ENCODE results near the gene PALD1.

Gene PALD1

DNA sequence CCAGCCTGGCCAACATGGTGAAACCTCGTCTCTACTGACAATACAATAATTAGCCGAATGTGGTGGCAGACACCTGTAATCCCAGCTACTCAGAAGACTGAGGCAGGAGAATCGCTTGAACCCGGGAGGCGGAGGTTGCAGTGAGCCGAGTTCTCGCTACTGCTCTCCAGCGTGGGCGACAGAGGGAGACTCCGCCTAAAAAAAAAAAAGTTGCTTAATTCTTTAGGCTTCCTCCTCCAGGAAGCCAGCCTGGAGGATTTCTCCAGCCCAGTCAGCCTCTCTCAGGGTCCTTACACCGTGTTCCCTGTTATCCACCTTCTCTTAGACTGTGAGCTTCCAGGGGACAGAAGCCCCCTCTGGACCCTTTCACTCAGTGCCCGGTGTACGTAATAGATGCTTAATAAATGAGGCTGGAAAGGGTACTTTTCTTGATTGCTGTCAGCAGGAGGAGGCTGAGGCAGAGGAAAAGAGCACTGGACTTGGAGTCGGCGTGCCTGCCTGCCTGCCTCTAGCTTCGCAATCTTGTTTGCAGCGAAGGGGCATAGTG is 20.7 kb upstream of the PALD1 start:
- no peak for DNase-seq (ENCODE audit: low spot score)

DNA sequence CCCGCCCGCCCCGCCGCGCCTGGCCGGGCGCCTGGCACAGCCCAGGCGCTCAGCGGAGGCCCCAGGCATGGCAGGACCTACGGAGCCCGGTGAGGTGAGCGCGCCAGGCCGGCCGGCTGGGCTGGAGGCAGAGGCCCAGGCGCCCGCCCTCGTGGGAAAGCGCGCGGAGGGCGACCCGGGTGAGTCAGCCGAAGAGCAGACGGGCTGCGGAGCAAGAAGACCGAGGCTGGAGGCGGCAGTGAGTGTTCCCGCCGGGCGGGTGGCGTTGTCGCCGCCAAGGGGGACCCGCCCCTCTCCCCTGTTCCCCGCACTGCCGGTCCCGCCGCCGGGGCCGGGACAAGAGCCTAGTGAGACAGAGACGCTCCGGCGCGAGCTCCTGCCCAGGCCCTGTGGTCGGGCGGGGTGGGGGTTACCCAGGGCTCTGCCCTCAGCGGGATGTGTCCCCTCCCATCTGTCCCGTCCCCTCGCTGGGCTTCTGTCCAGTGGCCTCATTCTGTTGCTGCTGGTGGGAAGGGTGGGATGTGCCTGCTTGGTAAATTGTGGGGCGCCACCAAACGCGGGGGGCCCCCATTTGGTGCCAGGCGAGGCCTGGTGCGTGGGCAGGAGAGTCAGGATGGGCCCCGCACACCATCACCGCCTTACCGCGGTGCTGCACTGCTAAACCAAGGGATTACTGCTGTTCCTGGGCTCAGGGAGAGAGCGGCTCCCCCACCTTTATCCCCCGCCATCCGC is 20.1 kb upstream of the PALD1 start:
- DNase-seq (ENCODE audit: low spot score): peak; percentile 95

DNA sequence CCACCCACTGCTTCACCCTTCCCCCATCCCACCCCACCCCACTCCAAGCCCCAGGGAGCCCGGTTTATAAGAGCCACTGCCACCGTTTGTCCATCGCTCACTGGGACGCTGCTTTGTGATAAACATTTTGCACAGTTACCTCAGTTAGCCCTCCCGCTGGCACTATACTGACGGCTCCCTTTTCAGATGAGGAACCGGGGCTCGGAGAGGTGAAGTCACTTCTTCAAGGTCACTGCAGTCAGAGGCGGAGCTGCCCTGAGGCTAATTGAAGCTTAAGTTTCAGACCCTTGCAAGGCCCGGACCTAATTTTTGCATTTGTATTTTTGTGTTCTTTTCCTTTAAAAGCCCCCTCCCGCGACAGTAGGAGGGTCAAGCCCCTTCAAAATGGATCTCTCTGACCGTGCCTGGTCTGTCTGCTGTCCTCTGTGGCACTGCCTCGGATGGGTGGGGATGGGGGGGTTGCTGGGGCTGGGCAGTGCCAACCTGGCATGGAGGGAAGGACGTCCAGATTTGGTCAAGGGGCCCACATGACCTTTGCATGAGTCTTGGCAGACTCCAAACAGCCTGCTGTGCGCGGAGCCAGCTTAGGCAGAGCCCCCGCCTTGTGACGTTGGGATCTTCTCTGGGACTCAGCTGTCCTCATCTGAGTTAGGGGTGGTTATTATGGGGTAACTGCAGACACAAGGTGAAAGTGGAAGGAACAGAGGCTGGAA is 19.4 kb upstream of the PALD1 start:
- no peak for DNase-seq (ENCODE audit: low spot score)

DNA sequence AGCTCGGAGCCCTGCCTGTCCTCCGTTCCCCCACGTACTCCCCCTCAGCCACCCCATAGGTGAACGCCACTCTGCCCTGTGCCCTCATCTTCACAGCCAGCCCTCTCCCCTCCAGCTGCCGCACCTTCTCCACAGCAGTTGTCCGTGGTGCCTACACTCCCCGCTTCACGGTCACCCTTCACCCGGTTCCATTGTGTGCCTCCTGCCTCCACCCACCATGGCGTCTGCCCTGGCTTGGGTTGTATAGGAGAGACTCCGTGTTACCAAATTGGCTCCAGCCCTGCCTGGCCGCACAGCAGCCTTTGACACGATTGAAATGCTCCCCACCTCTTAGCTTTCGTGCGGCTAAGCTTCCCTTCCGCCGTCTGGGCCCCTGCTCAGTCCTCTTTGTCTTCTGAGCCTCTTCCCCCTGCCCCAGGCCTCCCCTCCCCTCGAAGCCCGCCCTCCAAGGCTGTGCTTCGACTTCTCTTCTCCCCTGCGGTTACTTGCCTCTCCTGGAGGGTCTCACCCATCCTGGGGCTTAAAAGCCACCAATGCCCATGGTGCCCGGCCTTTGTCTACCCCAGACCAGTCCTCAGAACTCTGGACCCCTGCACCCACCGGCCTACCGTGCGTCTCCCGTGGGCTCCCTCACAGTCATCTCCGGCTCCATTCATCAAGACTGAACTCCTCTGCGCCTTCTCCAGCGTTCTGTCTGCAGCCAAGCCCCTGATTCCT is 18.6 kb upstream of the PALD1 start:
- DNase-seq (ENCODE audit: low spot score): no peak

DNA sequence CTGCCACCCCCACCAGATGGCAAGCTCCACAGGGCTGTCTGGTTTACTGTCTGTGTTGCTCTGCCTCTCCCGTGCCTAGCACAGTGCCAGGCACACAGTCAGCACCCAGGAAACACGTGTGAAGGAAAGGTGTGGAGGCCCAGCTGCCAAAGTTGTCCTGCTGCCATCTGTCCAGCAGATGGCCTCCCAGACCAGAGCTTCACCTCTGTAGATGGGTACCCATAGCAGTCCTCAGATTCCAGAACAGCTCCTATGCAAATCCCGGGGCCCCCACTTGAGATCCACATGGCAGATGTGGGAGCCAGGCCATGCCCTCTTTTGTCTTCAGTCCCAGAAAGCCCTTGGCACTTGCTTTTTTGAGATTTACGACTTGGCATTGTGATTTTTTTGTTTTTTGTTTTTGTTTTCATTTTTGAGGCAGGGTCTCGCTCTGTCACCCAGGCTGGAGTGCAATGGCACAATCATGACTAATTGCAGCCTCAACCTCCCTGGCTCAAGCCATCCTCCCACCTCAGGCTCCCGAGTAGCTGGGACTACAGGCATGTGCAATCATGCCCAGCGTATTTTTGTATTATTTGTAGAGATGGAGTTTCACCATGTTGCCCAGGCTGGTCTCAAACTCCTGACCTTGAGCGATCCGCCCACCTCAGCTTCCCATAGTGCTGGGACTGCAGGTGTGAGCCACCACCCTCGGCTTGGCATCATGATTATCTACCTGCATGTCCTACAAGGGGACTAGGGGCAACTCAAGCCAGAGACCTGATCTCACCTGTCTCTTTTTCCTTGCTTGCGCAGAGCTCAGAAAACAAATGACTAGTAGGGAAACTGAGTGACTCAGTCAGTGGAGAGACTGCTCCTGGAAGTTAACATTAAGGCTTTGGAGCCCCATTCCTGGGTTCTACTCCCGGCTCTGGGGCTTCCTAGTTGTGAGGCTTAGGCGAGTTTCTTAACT is 16.9 kb upstream of the PALD1 start:
- DNase-seq (ENCODE audit: low spot score): peak; percentile 79

DNA sequence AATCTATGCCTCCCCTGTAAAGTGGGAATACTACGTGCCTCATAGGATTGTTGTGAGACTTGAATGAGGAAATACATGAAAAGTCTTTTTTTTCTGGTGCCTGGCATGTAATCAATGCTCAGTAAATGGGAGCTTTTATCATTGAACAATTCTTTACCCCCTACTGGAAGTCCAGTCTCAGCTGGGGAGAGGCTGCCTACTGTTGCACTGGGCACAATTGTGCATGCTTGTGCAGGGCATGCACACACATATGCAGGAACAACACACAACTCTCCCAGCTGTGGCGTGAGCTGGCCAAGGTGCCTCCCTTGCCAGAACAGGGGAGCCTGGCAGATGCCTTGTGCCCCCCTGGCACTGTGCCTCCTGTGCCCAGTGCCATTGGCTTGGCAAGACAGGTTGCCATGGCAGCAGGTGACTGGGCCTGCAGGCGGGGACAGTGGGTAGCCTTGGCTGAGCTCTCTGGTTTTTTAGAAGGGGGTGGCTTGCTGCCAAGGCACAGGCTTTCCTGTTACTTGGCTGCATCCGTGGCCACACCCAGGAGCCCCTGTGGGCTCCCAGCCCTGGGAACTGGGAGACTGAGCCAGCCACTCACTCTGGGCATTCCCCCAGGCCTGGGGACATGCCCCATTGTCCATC is 16.1 kb upstream of the PALD1 start:
- peak; percentile 64 for DNase-seq (ENCODE audit: low spot score)

- no peak for DNase-seq (ENCODE audit: low spot score)
These were observed 13.3 kb upstream of the PALD1 start for GRCh38 chr10:70465278-70465677.

GRCh38 chr10:70465832-70466231 is 12.7 kb upstream of the PALD1 start:
- DNase-seq (ENCODE audit: low spot score): no peak

DNA sequence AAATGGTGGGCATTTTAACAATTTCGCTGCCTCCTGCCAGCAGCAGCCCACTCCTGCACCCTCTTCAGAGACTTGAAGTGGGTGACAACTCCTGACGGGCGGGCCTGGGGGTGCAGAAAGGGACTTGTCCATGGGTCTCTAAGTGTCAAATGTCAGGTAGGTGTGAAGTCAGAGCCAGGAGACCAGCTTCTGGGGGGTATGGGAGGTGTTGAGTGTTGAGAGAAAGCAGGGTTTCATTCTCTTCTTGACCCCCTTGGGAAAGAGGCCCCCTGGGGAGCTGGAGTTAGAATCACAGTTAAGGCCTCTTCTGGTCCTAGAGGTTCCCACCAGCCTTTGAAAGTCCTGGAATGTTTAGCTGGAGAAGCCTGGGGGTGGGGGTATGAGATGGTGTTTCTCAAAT is 11.6 kb upstream of the PALD1 start:
- no peak for DNase-seq (ENCODE audit: low spot score)

GRCh38 chr10:70472799-70473454 is 5.6 kb upstream of the PALD1 start:
- no peak for DNase-seq (ENCODE audit: low spot score)

DNA sequence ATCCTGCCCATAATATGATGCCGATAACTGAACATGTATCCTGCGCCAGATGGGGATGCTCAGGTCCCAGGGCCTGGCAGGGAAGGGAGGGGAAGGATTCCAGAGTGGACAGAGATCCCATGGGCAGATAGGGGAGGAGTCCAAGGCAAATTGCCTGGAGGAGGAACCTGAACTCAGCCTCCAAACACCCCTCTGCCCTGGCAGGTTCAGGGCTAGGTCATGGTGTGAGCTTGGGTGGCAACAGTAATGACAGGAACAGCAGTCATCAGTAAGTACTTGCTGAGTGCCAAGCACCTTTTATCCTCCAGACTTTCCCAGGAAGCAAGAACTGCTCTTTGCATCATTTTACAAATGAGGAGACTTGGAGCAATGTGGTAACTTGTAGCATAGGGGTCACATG is 3.8 kb upstream of the PALD1 start:
- DNase-seq (ENCODE audit: low spot score): no peak

GRCh38 chr10:70475661-70476060 is 2.9 kb upstream of the PALD1 start:
- DNase-seq (ENCODE audit: low spot score): no peak

- DNase-seq (ENCODE audit: low spot score): no peak
These were observed 2.1 kb upstream of the PALD1 start for GRCh38 chr10:70476249-70477035.

GRCh38 chr10:70477661-70478162 is 855 bp upstream of the PALD1 start:
- no peak for DNase-seq (ENCODE audit: low spot score)

- no peak for DNase-seq (ENCODE audit: low spot score)
These were observed 606 bp downstream of the PALD1 start for GRCh38 chr10:70479165-70479581.

DNA sequence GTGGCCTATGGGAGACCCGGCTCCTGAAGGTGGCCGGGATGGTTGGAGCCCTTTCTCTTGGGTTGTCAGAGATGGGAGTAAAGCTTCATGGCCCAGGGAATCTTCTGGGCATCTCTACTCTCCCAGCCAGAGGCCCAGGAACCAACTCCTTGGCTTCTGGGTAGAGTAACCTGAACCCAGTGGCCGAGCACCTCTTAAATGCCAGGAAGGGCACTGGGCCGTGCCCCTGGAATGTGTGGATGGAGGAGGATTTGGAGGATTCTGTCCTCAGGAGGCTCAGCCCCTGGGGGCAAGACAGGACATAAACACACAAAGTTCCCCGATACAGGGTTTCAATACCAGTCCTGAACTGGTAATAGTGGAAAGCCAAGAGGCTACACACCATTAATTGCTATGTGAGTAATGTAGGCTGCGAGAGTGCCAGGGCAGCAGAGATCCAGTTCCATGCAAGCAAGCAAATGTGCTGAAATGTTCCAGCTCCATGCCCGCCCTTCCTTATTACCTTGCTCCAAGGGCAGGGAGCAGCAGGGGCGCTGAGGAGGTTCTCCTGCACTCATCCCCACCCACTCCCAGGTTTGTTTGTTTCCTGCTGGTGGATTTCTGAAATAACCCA is 1.2 kb downstream of the PALD1 start:
- DNase-seq (ENCODE audit: low spot score): no peak

- no peak for DNase-seq (ENCODE audit: low spot score)
These were observed 1.8 kb downstream of the PALD1 start for GRCh38 chr10:70480239-70480861.

- no peak for DNase-seq (ENCODE audit: low spot score)
These were observed 2.5 kb downstream of the PALD1 start for GRCh38 chr10:70481105-70481504.

Measured in AG20443 (cell line).